Left ventricle myocardium inferior (tissue), 1 donor: ENCODE data around the gene SLC9A1. TPM values are rescaled to one million over a fixed set of nuclear protein-coding genes. Genes with fewer than 3 reads are reported as not detected.
"Not testable (repeated sequence)": the region's sequence is repeated elsewhere in the genome, so short reads cannot be mapped to it uniquely, and the experiment has no call there.

ENCODE experiments used
- DNase-seq: peaks from one replicate; pipeline ENCODE4 v3.0.0-alpha.2; 2020
- H3K27ac ChIP-seq: fragments of 200-600 bp; replicated peaks from 2 replicates; pipeline ENCODE4 v1.8.0; 2021
- H3K27me3 ChIP-seq: fragments of 200-600 bp; 2 replicates; pipeline ENCODE4 v1.8.0; 2021; ENCODE audit warnings: low read depth
- H3K36me3 ChIP-seq: fragments of 200-600 bp; 2 replicates; pipeline ENCODE4 v1.8.0; 2021
- H3K4me1 ChIP-seq: fragments of 200-600 bp; 2 replicates; pipeline ENCODE4 v1.8.0; 2021
- H3K4me3 ChIP-seq: fragments of 200-600 bp; 2 replicates; pipeline ENCODE4 v1.8.0; 2021; ENCODE audit warnings: mild to moderate bottlenecking, moderate library complexity
- H3K9me3 ChIP-seq: fragments of 200-600 bp; replicated peaks from 2 replicates; pipeline ENCODE4 v1.8.0; 2021
- intact Hi-C: fragments of 100-400 bp; cut with micrococcal nuclease; formaldehyde crosslinking; loops from one replicate; pipeline ENCODE4 v1.11.0; 2022
- long read RNA-seq: library from polyadenylated mRNA; unstranded; transcript quantifications from one replicate; pipeline ENCODE4 v2.0.0, GENCODE V29; 2021
- total RNA-seq: library from RNA; stranded (reverse); fragmentation: NEBNext Ultra II Directional; extraction: Animal tissue kit (Norgen Biotek cat#: 25700); gene quantifications from one replicate; pipeline ENCODE4 v1.2.1, GENCODE V29; 2021
- TF ChIP-seq, protein P1 (sequence below): fragments of 200-600 bp; IDR thresholded peaks from 2 replicates; pipeline ENCODE4 v1.8.0; 2021; ENCODE audit warnings: antibody characterized with exemption, mild to moderate bottlenecking, borderline replicate concordance
- donor health status: DM: no; HTN: yes; CAD: no; lungs with severe emphysema.

The SLC9A1 gene
- 19.5 TPM for total RNA-seq
- long read RNA-seq, full-length matches to known transcripts = 11 of 30 reads
- long read RNA-seq, partial matches to known transcripts = 18 of 30 reads
- long read RNA-seq, other reads (novel, unspliced or antisense) = 1 of 30 reads

DNA sequence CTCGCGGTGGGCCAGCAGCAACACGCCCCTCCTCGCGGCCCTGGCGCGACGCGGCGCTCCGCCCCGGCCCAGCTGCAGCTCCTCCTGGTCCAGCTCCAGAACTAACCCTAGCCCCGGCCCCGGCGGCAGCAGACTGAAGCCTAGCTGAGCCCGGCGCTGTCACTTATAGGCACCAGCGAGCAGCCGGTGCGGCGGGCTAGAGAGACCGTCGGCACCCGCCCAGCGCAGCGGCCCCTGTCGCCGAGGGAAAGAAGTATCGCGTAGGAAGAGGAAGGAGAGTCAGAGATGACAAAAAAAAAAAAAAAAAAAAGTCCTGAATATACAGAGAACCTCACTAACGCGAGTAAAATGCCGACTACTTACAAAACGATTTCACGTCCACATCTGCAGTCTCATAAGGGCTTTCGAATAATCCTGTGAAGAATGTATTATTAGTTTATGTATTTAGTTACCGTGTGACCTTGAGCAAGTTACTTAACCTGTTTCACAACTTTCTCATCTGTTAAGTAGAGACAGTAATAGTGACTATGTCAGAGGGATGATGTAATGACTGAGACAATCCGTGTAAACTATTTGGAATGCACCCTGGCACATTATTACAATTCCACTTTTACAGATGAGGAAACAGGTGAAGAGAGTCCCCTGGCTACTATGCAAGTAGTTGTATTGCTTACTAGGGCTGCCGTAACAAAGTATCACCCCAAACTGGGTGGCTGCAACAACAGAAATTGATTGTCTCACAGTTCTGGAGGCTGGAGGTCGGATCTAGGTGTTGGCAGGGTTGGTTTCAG lies at the start of gene SLC9A1:
TSS of gene SLC9A1 (minus strand) at position 135 of the 791 bp plus-strand sequence. CDS start 791 bp downstream, outside the sequence.
- intact Hi-C loops = no loop called here
- Histone ChIP-seq H3K27ac (peak within 1 kb of the TSS; percentile 94), H3K27me3 (no peaks in the 10 kb centered on the region), H3K4me1 (peaks cover 52% of the 10 kb centered on the region), H3K4me3 (peak within 1 kb of the TSS; percentile 83), H3K36me3 (no peaks in the 10 kb centered on the region), H3K9me3 (no peaks in the 10 kb centered on the region)
- DNase-seq = peak; percentile 95
- TF ChIP-seq, protein P1, sequence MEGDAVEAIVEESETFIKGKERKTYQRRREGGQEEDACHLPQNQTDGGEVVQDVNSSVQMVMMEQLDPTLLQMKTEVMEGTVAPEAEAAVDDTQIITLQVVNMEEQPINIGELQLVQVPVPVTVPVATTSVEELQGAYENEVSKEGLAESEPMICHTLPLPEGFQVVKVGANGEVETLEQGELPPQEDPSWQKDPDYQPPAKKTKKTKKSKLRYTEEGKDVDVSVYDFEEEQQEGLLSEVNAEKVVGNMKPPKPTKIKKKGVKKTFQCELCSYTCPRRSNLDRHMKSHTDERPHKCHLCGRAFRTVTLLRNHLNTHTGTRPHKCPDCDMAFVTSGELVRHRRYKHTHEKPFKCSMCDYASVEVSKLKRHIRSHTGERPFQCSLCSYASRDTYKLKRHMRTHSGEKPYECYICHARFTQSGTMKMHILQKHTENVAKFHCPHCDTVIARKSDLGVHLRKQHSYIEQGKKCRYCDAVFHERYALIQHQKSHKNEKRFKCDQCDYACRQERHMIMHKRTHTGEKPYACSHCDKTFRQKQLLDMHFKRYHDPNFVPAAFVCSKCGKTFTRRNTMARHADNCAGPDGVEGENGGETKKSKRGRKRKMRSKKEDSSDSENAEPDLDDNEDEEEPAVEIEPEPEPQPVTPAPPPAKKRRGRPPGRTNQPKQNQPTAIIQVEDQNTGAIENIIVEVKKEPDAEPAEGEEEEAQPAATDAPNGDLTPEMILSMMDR = peak; percentile 83

DNA sequence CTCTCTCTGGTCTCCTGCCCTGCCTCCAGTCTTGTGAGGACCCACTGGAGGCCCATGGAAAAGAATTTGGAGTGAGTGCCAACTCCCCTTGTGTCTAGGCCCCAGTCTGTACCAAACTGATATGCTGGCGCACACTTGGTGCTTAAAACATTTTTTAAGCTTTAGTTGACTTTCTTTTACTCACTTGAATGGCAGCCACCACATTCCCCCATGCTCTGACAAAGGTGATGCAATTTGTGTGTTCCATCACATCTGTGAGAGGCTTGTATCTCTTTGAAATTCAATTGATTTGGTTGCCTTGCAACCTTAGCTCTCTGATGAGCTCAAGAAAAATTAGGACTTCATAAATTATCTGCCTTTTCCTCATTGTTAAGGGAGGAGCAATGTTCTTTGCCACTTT lies 49.0 kb upstream of the SLC9A1 start:
- no peak for DNase-seq
- Histone ChIP-seq H3K4me1 (no peaks in the 10 kb centered on the region), H3K27ac (no peak overlapping the region), H3K4me3 (no peak overlapping the region), H3K9me3 (no peaks in the 10 kb centered on the region), H3K27me3 (peaks cover 8% of the 10 kb centered on the region), H3K36me3 (no peaks in the 10 kb centered on the region)
- intact Hi-C loops = no loop called here
- TF ChIP-seq, protein P1 = no peak

DNA sequence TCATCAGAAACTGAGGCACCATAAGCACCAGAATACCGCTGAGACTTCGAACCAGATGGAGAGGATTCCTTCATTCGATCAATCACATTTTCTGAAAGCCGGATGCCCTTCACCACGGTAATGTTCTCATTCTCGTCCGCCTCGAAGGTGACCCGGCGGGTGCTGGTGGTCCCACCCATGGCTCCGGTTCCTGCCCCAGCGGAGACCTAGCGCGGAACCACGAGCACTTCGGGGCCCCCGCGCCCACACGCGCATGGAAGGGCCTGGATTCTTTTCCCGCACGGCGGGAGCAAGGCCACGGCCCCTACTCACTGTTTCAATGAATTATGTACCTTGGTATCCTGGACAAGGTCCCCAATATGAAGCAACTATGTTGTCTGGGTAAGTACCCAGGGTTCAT lies 46.4 kb upstream of the SLC9A1 start:
- intact Hi-C loops = no loop called here
- H3K9me3 ChIP-seq = no peaks in the 10 kb centered on the region

DNA sequence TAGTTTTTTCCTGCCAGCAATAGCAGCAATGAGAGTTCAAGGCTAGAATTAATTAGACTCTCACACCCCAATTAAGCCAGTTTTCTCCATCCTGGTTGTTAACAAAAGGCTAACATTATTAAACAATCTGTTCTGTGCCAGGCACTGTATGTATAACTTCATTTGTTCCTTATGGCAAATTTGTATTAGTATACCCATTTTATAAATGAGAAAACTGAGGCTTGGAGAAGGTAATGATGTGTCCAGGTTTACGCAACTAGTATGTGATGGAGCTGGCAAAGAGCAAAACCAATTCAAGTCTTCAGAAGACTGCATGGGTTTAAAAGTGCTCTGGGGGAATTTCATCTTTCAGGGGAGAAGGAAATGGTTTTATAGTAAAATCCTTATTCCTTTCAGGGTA lies 38.3 kb upstream of the SLC9A1 start:
- intact Hi-C loops = loop anchor here (10.0 kb wide), 1 partner anchor 88 kb away; no protein-coding TSS in a partner anchor
- H3K9me3 ChIP-seq = no peaks in the 10 kb centered on the region
- H3K4me1 ChIP-seq = no peaks in the 10 kb centered on the region
- no peaks in the 10 kb centered on the region for H3K27me3 ChIP-seq
- TF ChIP-seq, protein P1 = no peak
- no peak overlapping the region for H3K27ac ChIP-seq
- no peaks in the 10 kb centered on the region for H3K36me3 ChIP-seq
- DNase-seq = no peak
- H3K4me3 ChIP-seq = no peak overlapping the region

More for the DNA sequence above, 46.4 kb upstream of the SLC9A1 start:
- H3K4me1 ChIP-seq = no peaks in the 10 kb centered on the region
- peaks cover 8% of the 10 kb centered on the region for H3K27me3 ChIP-seq
- no peaks in the 10 kb centered on the region for H3K36me3 ChIP-seq
- no peak overlapping the region for H3K4me3 ChIP-seq
- TF ChIP-seq, protein P1 = no peak
- DNase-seq = no peak
- no peak overlapping the region for H3K27ac ChIP-seq

DNA sequence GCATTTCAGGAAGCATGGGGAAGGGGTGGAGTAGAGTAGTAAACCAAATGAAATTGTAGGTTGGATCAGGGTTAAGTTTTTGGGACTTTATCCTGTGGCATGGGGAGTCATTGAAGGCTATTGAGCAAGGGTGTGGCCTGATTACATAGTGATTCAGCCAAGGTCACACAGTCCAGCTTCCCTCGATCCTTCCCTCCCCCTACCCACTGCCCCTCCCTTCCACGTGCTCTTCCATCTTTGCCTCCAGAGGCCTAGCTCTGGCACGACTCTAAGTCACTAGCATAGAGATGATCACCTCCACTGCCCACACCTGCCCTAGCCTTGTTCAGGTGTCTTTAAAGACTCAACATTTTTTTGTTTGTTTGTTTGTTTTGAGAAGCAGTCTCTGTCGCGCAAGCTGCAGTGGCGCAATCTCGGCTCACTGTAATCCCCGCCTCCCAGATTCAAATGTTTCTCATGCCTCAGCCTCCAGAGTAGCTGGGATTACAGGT lies 37.2 kb upstream of the SLC9A1 start:
- no peaks in the 10 kb centered on the region for H3K36me3 ChIP-seq
- no peaks in the 10 kb centered on the region for H3K4me1 ChIP-seq
- intact Hi-C loops = loop anchor here (10.0 kb wide), 1 partner anchor 87 kb away; no protein-coding TSS in a partner anchor
- TF ChIP-seq, protein P1 = no peak
- no peaks in the 10 kb centered on the region for H3K27me3 ChIP-seq
- H3K27ac ChIP-seq = no peak overlapping the region
- H3K4me3 ChIP-seq = no peak overlapping the region
- DNase-seq = no peak
- H3K9me3 ChIP-seq = no peaks in the 10 kb centered on the region

DNA sequence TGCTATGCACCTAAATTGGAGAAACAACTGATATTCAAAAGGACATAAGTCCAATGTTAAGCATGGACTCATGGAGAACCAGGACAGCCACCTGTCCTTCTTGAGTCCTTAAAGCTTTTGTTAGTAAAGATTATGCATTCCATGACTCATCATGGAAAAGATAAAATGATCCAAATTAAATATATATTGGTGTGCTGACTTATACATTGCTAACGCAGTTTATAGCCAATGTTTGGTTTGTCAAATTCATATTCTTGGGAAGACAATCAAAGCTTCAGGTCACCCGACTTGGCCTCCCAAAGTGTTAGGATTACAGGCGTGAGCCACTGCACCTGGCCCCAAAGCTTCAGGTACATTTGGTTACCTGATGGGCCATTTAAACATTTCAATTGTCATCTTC lies 29.7 kb upstream of the SLC9A1 start:
- H3K27ac ChIP-seq, H3K4me1 ChIP-seq, H3K4me3 ChIP-seq, H3K27me3 ChIP-seq, intact Hi-C loops, H3K36me3 ChIP-seq, DNase-seq: not testable (repeated sequence)
- H3K9me3 ChIP-seq = peaks cover 29% of the 10 kb centered on the region
